MM.1S (cell line): ENCODE data around the gene KCNJ15.
"Not testable (repeated sequence)": the region's sequence is repeated elsewhere in the genome, so short reads cannot be mapped to it uniquely, and the experiment has no call there.

Experiments
- DNase-seq: peaks from one replicate; pipeline ENCODE4 v3.0.0-alpha.2; 2015
- H2AFZ ChIP-seq: fragments of 300-600 bp; sonication (generic); 2 replicates; pipeline ENCODE4 v1.6.0; 2016; ENCODE audit warnings: antibody characterized with exemption, low read length
- H3F3A ChIP-seq: fragments of 300-600 bp; sonication (generic); 2 replicates; pipeline ENCODE4 v1.6.1; 2016; ENCODE audit warnings: mild to moderate bottlenecking, antibody characterized with exemption, low read length, moderate library complexity, mixed read lengths; ENCODE audit not compliant: insufficient read depth
- H3K27ac ChIP-seq: fragments of 300-600 bp; sonication (generic); 2 replicates; pipeline ENCODE4 v1.5.1; 2016; ENCODE audit warnings: mild to moderate bottlenecking, low read length
- H3K27me3 ChIP-seq: fragments of 300-600 bp; sonication (generic); replicated peaks from 2 replicates; pipeline ENCODE4 v1.6.0; 2016; ENCODE audit warnings: low read length; ENCODE audit not compliant: insufficient read depth
- H3K36me3 ChIP-seq: fragments of 300-600 bp; sonication (generic); replicated peaks from 2 replicates; pipeline ENCODE4 v1.6.1; 2016; ENCODE audit warnings: mild to moderate bottlenecking, low read length, mixed read lengths; ENCODE audit not compliant: insufficient read depth
- H3K4me1 ChIP-seq: fragments of 300-600 bp; sonication (generic); 2 replicates; pipeline ENCODE4 v1.6.1; 2016; ENCODE audit warnings: low read length, mixed read lengths
- H3K4me2 ChIP-seq: fragments of 300-600 bp; sonication (generic); 2 replicates; pipeline ENCODE4 v1.6.0; 2016; ENCODE audit warnings: low read depth, low read length
- H3K4me3 ChIP-seq: fragments of 300-600 bp; sonication (generic); 2 replicates; pipeline ENCODE4 v1.5.1; 2016; ENCODE audit warnings: low read length, mixed read lengths
- H3K79me2 ChIP-seq: fragments of 300-600 bp; sonication (generic); 2 replicates; pipeline ENCODE4 v1.6.1; 2016; ENCODE audit warnings: mixed run types, low read length, mixed read lengths
- H3K9ac ChIP-seq: fragments of 300-600 bp; sonication (generic); 2 replicates; pipeline ENCODE4 v1.6.1; 2016; ENCODE audit warnings: low read length, mixed read lengths
- H3K9me2 ChIP-seq: fragments of 300-600 bp; sonication (generic); replicated peaks from 2 replicates; pipeline ENCODE4 v1.6.1; 2016; ENCODE audit warnings: mild to moderate bottlenecking, low read length, mixed read lengths; ENCODE audit not compliant: insufficient read depth
- H3K9me3 ChIP-seq: fragments of 300-600 bp; sonication (generic); replicated peaks from 2 replicates; pipeline ENCODE4 v1.6.1; 2016; ENCODE audit warnings: mild to moderate bottlenecking, low read length, mixed read lengths; ENCODE audit not compliant: insufficient read depth
- H4K20me1 ChIP-seq: fragments of 300-600 bp; sonication (generic); 2 replicates; pipeline ENCODE4 v1.6.1; 2016; ENCODE audit warnings: mild to moderate bottlenecking, low read length, moderate library complexity, mixed read lengths; ENCODE audit not compliant: insufficient read depth
- EZH2 ChIP-seq: fragments of 300-600 bp; sonication (generic); optimal IDR thresholded peaks from 2 replicates; pipeline ENCODE3; 2017; ENCODE audit warnings: low read depth, mild to moderate bottlenecking, antibody characterized with exemption, low read length, mixed read lengths
- EZH2phosphoT487 ChIP-seq: fragments of 300-600 bp; sonication (generic); IDR thresholded peaks from 2 replicates; pipeline ENCODE4 v1.6.1; 2018; ENCODE audit warnings: antibody characterized with exemption, low read length
- TF ChIP-seq, protein P1 (sequence below): fragments of 300-600 bp; sonication (generic); IDR thresholded peaks from 2 replicates; pipeline ENCODE4 v1.5.1; 2016; ENCODE audit warnings: antibody characterized with exemption, low read length, mixed read lengths

The KCNJ15 gene

DNA sequence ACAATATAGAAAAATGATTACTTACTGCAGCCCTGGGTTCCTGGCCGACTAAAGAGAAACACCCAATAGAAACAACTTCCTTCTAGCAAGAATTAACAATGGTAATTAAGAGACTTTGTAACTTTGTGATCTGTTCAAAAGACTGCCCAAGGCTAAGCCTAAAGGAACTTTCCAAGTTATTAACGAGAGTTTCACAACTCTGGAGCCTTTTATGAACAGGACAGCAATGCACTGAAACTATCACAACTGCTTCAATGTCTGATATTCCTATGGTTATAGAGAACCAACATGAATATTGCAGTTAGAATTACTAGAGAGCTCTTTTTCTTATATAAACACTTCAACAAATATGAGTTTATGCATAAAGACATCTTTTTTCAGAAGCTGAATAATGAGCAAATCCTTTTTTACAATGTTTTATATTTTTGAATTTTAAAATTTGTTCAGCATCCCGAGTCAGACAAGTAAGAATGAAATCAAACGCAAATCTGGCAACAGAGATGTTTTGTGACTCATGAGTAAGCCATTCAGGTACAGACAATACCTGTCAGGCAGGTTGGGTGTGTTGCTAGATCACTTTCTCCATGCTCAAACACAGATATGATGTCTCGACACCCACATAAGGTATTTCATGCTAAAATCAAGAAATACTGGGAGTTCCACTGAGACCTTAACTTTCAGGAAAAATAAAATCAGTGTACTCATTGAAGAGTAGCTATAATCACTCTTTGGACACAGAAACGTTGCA is 22.2 kb upstream of the KCNJ15 start:
- Histone ChIP-seq H3K27me3 (no peaks in the 10 kb centered on the region), H3K9ac (no peak overlapping the region), H3K4me3 (no peak overlapping the region), H4K20me1 (no peaks in the 10 kb centered on the region), H3K79me2 (no peaks in the 10 kb centered on the region), H2AFZ (no peak overlapping the region), H3K4me1 (no peaks in the 10 kb centered on the region), H3K9me2 (no peaks in the 10 kb centered on the region), H3K4me2 (no peak overlapping the region), H3K36me3 (no peaks in the 10 kb centered on the region), H3F3A (no peaks in the 10 kb centered on the region), H3K9me3 (0 out of 2 replicates have a peak, but pooled peaks cover 3% of the 10 kb centered on the region), H3K27ac (no peak overlapping the region)
- no peak for DNase-seq
- TF ChIP-seq EZH2phosphoT487 (no peak), EZH2 (no peak)
- TF ChIP-seq, protein P1, sequence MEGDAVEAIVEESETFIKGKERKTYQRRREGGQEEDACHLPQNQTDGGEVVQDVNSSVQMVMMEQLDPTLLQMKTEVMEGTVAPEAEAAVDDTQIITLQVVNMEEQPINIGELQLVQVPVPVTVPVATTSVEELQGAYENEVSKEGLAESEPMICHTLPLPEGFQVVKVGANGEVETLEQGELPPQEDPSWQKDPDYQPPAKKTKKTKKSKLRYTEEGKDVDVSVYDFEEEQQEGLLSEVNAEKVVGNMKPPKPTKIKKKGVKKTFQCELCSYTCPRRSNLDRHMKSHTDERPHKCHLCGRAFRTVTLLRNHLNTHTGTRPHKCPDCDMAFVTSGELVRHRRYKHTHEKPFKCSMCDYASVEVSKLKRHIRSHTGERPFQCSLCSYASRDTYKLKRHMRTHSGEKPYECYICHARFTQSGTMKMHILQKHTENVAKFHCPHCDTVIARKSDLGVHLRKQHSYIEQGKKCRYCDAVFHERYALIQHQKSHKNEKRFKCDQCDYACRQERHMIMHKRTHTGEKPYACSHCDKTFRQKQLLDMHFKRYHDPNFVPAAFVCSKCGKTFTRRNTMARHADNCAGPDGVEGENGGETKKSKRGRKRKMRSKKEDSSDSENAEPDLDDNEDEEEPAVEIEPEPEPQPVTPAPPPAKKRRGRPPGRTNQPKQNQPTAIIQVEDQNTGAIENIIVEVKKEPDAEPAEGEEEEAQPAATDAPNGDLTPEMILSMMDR, result no peak

DNA sequence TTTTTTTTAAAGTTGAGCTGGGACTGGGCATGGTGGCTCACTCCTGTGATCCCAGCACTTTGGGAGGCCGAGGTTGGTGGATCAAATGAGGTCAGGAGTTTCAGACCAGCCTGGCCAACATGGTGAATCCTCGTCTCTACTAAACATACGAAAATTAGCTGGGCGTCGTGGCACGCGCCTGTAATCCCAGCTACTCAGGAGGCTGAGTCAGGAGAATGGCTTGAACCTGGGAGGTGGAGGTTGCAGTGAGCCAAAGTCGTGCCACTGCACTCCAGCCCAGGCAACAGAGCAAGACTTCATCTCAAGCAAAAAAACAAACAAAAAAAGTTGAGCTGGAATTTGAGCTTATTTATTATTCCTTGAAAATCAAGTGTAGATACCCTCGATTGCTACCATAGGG is 21.5 kb upstream of the KCNJ15 start:
- not testable (repeated sequence) for H3F3A ChIP-seq, H3K4me1 ChIP-seq, H3K9me2 ChIP-seq, H3K79me2 ChIP-seq, H3K4me3 ChIP-seq, H3K9me3 ChIP-seq, H3K27me3 ChIP-seq, H3K4me2 ChIP-seq, DNase-seq, H4K20me1 ChIP-seq, H3K36me3 ChIP-seq, H3K27ac ChIP-seq, H3K9ac ChIP-seq, H2AFZ ChIP-seq

DNA sequence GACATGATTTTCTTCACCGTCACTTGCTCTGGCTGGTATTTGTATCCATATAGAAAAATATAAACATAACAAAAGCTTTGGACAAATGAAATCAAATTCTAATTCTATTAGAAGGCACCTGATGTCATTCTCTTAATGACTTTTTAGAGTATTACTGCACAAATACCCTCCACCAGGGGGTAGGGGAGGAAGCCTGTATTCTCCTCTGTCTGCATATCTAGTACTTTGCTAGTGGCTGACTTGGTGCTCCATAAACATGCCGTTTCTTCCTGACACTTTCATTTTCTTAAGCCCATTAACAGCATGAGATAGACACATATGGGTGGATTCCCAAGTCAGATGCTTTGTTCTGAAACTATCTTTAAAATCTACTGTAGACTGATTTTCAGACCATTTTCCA is 20.6 kb upstream of the KCNJ15 start:
- DNase-seq, result peak; percentile 38
- no peak overlapping the region for H3K27ac ChIP-seq
- no peaks in the 10 kb centered on the region for H3F3A ChIP-seq
- no peaks in the 10 kb centered on the region for H3K79me2 ChIP-seq
- H3K4me3 ChIP-seq, result no peak overlapping the region
- H3K36me3 ChIP-seq, result no peaks in the 10 kb centered on the region
- no peaks in the 10 kb centered on the region for H3K9me2 ChIP-seq
- H3K9ac ChIP-seq, result no peak overlapping the region
- H4K20me1 ChIP-seq, result no peaks in the 10 kb centered on the region
- no peak overlapping the region for H3K4me2 ChIP-seq
- H2AFZ ChIP-seq, result no peak overlapping the region
- no peaks in the 10 kb centered on the region for H3K9me3 ChIP-seq
- no peaks in the 10 kb centered on the region for H3K4me1 ChIP-seq
- TF ChIP-seq, protein P1, result peak; percentile 34
- TF ChIP-seq EZH2 (no peak), EZH2phosphoT487 (no peak)
- H3K27me3 ChIP-seq, result no peaks in the 10 kb centered on the region

DNA sequence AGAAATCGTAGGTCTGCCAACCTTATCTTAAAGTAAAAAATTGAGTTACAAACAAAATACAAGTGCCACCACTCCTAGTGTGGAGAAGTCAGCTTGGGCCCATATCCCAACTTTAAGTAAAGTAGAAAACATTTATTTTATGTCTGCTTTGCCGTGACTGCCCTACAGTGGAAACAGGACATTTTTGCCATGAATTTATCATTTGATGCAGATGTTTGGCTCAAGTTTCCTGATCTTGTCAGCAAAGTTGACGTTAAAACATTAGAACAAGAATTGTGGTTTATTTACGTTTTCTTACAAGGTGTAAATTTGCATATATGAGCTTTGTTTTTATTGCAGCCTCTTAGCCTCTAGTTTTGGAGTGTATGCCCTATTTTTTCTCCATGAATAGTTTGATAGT is 17.1 kb upstream of the KCNJ15 start:
- Histone ChIP-seq H3K79me2 (no peaks in the 10 kb centered on the region), H3K4me1 (peaks cover 7% of the 10 kb centered on the region), H3K36me3 (no peaks in the 10 kb centered on the region), H3K9ac (no peak overlapping the region), H3F3A (peaks cover 12% of the 10 kb centered on the region), H3K4me3 (no peak overlapping the region), H3K9me3 (no peaks in the 10 kb centered on the region), H2AFZ (no peak overlapping the region), H3K9me2 (no peaks in the 10 kb centered on the region), H4K20me1 (no peaks in the 10 kb centered on the region), H3K27me3 (no peaks in the 10 kb centered on the region), H3K4me2 (no peak overlapping the region), H3K27ac (no peak overlapping the region)
- no peak for DNase-seq
- TF ChIP-seq EZH2phosphoT487 (no peak), EZH2 (no peak)
- TF ChIP-seq, protein P1, result no peak
